Activated CD4-positive, alpha-beta T cell treated with anti-CD3 and anti-CD28 coated beads, Interleukin-2, amount 50 U/mL, for 48 hours (primary cell): ENCODE results near the gene SUZ12.
"Not testable (repeated sequence)": the region's sequence is repeated elsewhere in the genome, so short reads cannot be mapped to it uniquely, and the experiment has no call there.

Experiments used
- DNase-seq, 2 experiments: peaks; one replicate each; pipeline ENCODE4 v3.0.0-alpha.2; 2020

SUZ12 gene

DNA sequence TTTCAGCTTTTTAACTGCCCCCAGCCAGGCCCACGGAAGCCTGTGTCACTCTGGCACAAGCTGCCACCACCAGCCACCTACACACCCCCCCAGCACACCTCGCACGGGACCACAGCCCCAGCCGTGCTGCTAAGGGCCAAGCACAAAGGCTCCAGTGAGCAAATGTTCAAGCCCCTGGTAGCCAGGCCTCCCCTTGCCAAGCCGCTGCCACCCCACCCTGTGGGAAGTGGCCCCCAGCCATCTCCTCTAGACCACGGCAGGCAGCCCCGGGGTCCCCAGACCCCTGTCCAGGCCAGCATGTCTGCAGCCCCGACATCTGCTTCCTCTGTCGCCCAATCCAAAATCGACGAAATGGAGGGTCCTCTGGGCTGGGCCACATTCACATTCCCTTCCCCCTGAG, 105.5 kb downstream of the SUZ12 start:
- DNase-seq: not testable (repeated sequence)

DNA sequence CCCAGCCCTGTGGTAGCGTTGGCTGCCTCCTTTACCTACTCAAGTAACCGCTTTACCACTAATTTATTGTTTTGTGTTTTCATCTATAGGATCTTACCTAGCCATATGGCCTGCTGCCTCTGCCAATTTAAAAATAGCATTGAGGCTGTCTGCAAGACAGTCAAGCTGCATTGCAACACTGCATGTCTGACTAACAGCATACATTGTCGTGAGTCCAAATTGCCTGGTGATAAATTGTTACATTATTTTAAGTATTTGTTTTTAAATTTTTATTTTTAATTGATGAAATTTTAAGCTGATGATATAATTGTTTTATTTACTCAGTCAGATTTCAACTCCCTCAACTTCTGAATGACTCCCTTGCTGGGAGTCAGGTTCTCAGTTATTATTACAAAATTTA, 108.8 kb downstream of the SUZ12 start:
- not testable (repeated sequence) for DNase-seq

DNA sequence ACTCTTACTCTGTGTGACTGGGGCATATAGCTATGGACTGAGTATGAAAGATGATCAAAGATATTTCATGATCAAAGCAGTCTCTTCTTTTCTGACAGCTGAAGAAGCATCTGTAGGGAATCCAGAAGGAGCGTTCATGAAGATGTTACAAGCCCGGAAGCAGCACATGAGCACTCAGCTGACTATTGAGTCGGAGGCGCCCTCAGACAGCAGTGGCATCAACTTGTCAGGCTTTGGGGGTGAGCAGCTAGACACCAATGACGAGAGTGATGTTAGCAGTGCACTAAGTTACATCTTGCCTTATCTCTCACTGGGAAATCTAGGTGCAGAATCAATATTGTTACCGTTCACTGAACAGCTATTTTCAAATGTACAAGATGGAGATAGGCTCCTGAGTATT, 110.9 kb downstream of the SUZ12 start:
- not testable (repeated sequence) for DNase-seq
